HG02943 (cell line): ENCODE measurements around the gene CRYBG1.
"Not testable (repeated sequence)": the region's sequence is repeated elsewhere in the genome, so short reads cannot be mapped to it uniquely, and the experiment has no call there.

Experiments
- ATAC-seq: cut with Tn5 transposase; IDR thresholded peaks from one replicate; pipeline ENCODE4 v1.9.1; 2021; ENCODE audit warnings: mild to moderate bottlenecking, low read depth, moderate library complexity; ENCODE audit not compliant: unreplicated experiment

Gene CRYBG1

GRCh38 chr6:106546261-106546690 lies 185.8 kb downstream of the CRYBG1 start:
- no peak for ATAC-seq

DNA sequence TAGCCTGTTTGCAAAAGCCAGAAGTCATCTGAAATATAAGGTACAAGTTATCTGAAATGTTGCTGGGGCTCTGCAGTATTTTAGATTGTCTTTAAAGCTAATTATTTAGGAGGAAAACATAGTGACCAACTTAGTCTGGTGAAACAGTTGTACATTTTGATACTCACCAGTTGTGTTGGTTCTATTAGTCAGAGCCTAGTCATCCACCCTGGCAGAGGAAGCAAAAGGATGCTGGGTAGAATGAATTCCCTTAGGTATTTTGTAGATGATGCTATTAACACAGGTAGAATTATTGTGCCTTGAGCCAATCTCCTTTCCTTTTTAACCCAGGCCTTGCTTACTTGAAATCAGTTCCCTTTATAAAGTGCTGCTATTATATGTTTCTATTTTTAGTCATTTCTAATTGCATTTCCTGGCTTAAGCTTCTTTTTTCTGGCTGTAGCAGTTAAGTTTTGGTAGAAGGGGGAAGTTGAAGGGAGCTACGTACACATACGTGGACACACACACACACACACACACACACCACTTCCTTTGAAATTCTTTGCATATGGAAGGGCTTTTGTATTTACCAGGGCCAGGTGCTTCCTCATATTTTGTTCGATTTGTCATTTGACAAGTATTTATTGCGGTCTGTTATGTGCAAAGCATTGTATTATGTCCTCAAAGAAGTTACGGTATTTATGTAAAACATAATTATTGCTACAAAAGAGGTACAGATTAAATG lies 186.3 kb downstream of the CRYBG1 start:
- ATAC-seq: no peak

- ATAC-seq: no peak
These were observed 187.3 kb downstream of the CRYBG1 start for GRCh38 chr6:106547601-106548453.

DNA sequence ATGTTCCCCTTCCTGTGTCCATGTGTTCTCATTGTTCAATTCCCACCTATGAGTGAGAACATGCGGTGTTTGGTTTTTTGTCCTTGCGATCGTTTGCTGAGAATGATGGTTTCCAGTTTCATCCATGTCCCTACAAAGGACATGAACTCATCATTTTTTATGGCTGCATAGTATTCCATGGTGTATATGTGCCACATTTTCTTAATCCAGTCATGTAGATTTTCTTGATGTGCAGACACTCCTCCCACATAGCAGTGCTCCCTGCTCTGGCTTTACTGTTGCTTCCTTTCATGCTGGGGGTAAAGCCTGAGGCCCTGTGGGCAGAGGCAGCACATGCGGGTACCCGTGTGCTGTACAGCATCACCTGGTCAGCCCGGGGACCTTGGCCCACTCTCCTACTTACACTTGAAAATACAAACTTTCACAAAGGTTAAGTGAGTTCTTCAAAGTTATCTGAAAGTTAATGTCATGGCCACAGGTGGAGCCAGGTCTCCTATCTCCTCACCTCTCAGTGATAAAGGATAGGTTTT lies 188.5 kb downstream of the CRYBG1 start:
- ATAC-seq: not testable (repeated sequence)

DNA sequence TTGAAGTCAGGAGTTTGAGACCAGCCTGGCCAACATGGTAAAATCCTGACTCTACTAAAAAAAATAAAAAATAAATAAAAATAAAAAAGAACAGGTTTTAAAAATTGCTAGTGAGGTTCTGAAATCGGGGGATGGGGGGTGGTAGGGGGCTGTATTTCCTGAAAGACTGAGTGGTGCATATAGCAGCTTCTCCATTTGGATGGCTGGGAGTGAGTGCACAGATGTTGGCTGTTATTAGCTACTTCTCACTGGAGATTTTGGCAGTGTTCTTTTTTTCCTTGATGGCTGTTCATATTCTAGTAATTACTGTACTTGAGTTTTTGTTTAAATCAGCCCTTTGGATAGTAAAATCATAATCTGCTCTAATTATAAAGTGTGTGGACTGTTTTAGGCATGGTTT lies 189.0 kb downstream of the CRYBG1 start:
- ATAC-seq: no peak

GRCh38 chr6:106551155-106551554 lies 190.6 kb downstream of the CRYBG1 start:
- ATAC-seq: no peak

DNA sequence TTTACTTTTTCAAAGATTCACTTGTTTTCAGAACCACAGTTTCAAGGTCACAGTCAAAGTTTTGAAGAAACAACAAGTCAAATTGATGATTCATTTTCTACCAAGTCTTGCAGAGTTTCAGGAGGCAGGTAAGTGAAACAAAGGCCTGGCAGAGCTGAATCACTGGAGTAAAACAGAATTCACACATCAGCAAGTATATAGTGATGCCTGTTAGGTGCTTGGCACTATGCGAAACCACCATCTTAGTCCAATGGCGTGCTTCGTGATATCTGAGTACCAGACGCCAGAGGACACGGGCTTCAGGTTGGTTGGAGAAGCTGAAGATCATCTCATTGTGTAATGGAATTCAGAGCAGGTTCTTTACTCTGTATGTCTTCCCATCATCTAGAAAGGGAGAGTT lies 192.9 kb downstream of the CRYBG1 start:
- no peak for ATAC-seq

DNA sequence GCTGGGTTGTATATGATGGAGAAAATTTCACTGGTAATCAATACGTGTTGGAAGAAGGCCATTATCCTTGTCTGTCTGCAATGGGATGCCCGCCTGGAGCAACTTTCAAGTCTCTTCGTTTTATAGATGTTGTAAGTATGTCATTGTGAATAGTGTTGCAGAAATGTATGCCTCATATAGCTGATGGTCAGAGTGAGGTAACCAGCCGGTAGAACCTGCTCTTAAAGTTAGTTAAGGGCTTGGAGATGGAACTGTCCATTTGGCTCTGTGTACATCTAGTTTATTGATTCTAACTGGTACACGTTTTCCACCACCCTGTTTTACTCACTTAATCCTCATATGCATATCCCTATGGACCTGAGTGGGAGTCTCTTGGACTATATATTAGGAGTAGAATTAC lies 195.2 kb downstream of the CRYBG1 start:
- no peak for ATAC-seq

GRCh38 chr6:106556368-106556960 lies 195.9 kb downstream of the CRYBG1 start:
- no peak for ATAC-seq

GRCh38 chr6:106557837-106558236 lies 197.3 kb downstream of the CRYBG1 start:
- ATAC-seq: no peak

DNA sequence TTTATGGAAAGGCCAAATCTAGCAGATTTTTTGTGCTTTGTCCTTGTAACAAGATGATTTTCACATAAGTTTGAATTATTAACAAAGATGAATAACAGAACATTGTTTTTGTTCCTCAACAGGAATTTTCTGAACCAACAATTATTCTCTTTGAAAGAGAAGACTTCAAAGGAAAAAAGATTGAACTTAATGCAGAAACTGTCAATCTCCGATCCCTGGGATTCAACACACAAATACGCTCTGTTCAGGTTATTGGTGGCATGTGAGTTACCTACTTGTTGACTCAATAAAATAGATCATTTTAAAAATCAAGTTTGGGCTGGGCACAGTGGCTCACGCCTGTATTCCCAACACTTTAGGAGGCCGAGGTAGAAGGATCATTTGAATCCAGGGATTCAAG lies 197.8 kb downstream of the CRYBG1 start:
- no peak for ATAC-seq

GRCh38 chr6:106559659-106560058 lies 199.1 kb downstream of the CRYBG1 start:
- not testable (repeated sequence) for ATAC-seq

DNA sequence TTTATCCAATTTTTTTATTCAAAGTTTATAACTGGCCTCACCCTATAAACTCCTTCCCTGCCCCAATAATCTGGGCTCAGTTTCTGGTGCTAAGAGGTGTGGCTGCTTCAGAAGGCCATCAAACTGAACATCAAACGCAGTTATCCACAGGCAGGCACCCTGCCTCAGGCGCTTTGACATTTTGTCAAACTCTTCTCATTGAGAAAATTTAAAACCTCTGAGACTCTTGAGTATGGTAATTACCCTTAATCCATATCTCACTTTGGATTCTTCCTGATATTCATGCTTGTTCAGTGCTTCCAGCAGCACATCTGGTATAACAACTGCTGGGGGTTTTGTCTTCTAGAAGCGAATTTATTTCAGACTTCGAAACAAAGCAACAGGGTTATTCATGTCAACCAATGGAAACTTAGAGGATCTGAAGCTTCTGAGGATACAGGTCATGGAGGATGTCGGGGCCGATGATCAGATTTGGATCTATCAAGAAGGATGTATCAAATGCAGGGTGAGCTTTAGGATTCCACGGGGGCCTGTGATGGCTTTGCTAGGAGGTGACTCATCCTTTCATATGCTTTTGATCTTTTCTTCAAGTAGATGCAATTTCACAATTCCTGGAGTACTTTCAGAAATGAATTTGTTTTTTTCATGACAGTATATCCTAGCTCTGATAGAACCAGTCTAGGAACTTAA lies 200.6 kb downstream of the CRYBG1 start:
- ATAC-seq: no peak

DNA sequence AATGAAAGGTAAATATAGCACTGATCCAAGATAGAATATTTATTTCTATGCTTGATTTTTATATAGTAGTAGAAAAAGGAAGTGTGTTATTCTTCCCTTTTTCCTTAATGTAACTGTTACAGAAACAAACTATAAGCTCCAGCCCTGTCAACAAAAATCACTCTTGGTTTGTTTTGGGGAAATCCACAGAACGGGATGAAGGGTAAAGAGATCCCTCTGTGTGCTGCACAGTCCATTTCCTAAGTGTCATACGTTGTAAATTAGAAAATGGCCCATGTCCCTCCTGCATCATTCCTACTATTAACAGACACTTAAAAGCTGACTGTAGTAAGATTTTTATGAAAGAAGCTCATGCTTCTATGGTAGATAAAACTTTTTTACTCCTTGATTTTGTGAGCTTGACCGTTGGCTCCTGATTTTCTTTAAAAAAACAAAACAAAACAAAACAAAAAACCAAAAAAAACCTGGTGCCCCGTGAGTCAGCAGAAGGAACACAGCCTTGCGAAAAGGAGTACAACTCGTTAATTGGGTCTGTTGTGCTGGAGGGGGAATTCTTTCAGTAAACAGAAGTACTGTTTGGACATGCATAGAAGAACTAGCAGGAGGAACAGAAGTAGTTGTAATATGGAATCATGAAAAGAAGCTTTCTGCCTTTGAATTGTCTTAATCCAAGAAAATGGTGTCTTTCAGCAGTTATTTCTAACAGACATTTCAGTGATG lies 201.3 kb downstream of the CRYBG1 start:
- ATAC-seq: no peak

DNA sequence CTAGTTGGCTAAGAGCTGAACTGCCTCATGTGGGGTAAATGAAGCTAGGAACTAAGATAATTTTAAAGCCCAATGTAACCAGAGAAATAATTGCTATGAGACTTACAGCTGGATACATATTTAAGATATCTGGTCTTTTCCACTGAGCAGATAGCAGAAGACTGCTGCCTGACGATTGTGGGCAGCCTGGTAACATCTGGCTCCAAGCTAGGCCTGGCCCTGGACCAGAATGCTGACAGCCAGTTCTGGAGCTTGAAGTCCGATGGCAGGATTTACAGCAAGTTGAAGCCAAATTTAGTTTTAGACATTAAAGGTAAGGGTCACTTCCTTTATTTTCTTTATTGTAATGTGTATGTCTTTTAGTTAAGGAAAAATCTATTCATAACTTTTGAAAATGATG lies 203.1 kb downstream of the CRYBG1 start:
- no peak for ATAC-seq

DNA sequence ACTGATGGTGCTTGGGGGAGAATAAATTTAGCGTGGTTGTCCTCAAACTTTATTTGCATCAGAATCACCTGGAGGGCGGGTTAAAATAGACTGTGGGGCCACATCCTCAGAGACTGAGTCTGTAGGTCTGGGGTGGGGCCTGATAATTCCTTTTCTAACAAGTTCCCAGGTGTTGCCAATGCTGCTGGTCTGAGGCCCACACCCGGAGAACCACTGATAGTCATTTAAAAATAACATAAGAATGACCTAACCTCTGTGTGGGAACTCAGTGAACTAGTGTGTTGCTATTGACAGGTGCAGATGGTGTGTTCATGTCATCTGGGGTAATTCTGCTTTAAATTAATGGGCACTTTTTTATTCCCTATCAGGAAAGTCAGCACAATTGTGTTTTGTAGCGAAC lies 204.0 kb downstream of the CRYBG1 start:
- no peak for ATAC-seq

DNA sequence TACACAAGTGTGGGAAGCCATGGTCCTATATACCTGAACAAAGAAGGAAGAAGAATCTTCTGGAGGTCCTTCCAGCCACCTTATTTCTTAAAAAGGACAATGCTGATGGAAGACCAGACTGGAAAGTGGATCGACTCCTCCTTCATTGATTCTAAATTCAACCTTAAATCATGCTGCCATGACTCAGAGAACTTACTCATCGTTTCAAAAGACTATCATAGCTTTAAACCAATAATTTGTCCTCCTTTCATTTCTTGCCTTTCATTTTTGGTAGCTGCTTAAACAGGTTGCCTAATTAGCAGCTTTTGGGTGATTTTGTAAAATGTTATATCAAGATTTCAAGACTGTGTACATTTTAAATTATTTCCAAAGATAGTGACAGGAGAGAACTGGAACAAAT lies 208.0 kb downstream of the CRYBG1 start:
- no peak for ATAC-seq

DNA sequence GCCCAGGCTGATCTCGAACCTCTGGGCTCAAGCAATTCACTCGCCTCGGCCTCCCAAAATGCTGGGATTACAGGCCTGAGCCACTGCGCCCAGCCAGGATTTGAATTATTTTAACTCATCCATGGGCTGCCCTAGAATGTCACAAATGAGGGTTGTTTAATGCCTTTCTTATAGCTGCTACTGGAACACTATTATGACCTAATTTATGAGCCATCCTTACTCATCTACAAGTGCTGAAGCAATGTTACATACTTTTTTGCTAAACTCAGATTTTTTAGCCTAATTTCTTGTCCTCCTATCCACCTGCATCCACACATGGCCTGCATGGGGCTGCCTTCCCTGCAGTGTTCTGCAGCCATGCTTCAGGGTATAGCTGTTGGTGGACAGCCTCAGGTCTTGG lies 208.9 kb downstream of the CRYBG1 start:
- no peak for ATAC-seq

GRCh38 chr6:106572436-106572835 lies 211.9 kb downstream of the CRYBG1 start:
- ATAC-seq: no peak
